Brain microvascular endothelial cell (primary cell): ENCODE measurements around the gene DNAH14.
"Not testable (repeated sequence)": the region's sequence is repeated elsewhere in the genome, so short reads cannot be mapped to it uniquely, and the experiment has no call there.

Experiments used
- DNase-seq: peaks from one replicate; pipeline ENCODE4 v3.0.0-alpha.2; 2020
- H3K27ac ChIP-seq: fragments of 250-450 bp; sonication (Bioruptor Pico); 2 replicates; pipeline ENCODE4 v1.5.1; 2020; ENCODE audit warnings: mild to moderate bottlenecking, moderate library complexity
- H3K27me3 ChIP-seq: fragments of 250-450 bp; sonication (Bioruptor Pico); replicated peaks from 2 replicates; pipeline ENCODE4 v1.5.1; 2020; ENCODE audit warnings: mild to moderate bottlenecking
- H3K36me3 ChIP-seq: fragments of 250-450 bp; sonication (Bioruptor Pico); replicated peaks from 2 replicates; pipeline ENCODE4 v1.5.1; 2020; ENCODE audit warnings: mild to moderate bottlenecking
- H3K4me3 ChIP-seq: 2 replicates; pipeline ENCODE4 v1.5.1; 2011; ENCODE audit warnings: low read depth, mild to moderate bottlenecking, control low read depth, low read length, moderate library complexity
- CTCF ChIP-seq: IDR thresholded peaks from 2 replicates; pipeline ENCODE4 v1.5.1; 2011; ENCODE audit warnings: low read depth, mild to moderate bottlenecking, moderate library complexity, low read length, control low read depth, inconsistent platforms; ENCODE audit errors: missing control alignments
- in situ Hi-C: cut with HindIII; loops from 2 replicates; pipeline ENCODE4 v1.10.0; 2017; ENCODE audit warnings: low sequenced_read_pairs, low pct_ligation_motif_present

The DNAH14 gene

GRCh38 chr1:225191199-225191753 is 261.8 kb downstream of the DNAH14 start:
- in situ Hi-C loops = no loop called here
- no peak for DNase-seq
- H3K27me3 ChIP-seq = no peaks in the 10 kb centered on the region
- no peaks in the 10 kb centered on the region for H3K36me3 ChIP-seq
- no peak for TF ChIP-seq CTCF
- no peak overlapping the region for H3K4me3 ChIP-seq
- H3K27ac ChIP-seq = no peak overlapping the region

- DNase-seq = no peak
- Histone ChIP-seq H3K36me3 (no peaks in the 10 kb centered on the region), H3K4me3 (no peak overlapping the region), H3K27ac (no peak overlapping the region), H3K27me3 (no peaks in the 10 kb centered on the region)
- in situ Hi-C loops = no loop called here
- TF ChIP-seq CTCF = no peak
These were observed 272.0 kb downstream of the DNAH14 start for GRCh38 chr1:225201447-225201846.

GRCh38 chr1:225207791-225208190 is 278.3 kb downstream of the DNAH14 start:
- no peak overlapping the region for H3K27ac ChIP-seq
- in situ Hi-C loops = no loop called here
- no peaks in the 10 kb centered on the region for H3K27me3 ChIP-seq
- no peak overlapping the region for H3K4me3 ChIP-seq
- DNase-seq = no peak
- H3K36me3 ChIP-seq = no peaks in the 10 kb centered on the region
- TF ChIP-seq CTCF = no peak

GRCh38 chr1:225209153-225209552 is 279.7 kb downstream of the DNAH14 start:
- Histone ChIP-seq H3K27ac (no peak overlapping the region), H3K36me3 (no peaks in the 10 kb centered on the region), H3K4me3 (no peak overlapping the region), H3K27me3 (no peaks in the 10 kb centered on the region)
- DNase-seq = no peak
- in situ Hi-C loops = no loop called here
- TF ChIP-seq CTCF = no peak

GRCh38 chr1:225210180-225210579 is 280.7 kb downstream of the DNAH14 start:
- H3K27ac ChIP-seq, H3K4me3 ChIP-seq, in situ Hi-C loops, DNase-seq, H3K36me3 ChIP-seq, H3K27me3 ChIP-seq: not testable (repeated sequence)

- H3K27me3 ChIP-seq, H3K4me3 ChIP-seq, in situ Hi-C loops, H3K27ac ChIP-seq, DNase-seq, H3K36me3 ChIP-seq: not testable (repeated sequence)
These were observed 282.4 kb downstream of the DNAH14 start for GRCh38 chr1:225211694-225212442.

GRCh38 chr1:225224287-225224686 is 294.8 kb downstream of the DNAH14 start:
- no peak overlapping the region for H3K27ac ChIP-seq
- DNase-seq = no peak
- no peaks in the 10 kb centered on the region for H3K27me3 ChIP-seq
- TF ChIP-seq CTCF = no peak
- H3K36me3 ChIP-seq = no peaks in the 10 kb centered on the region
- H3K4me3 ChIP-seq = no peak overlapping the region
- in situ Hi-C loops = no loop called here
